OCI-LY7 (cell line): ENCODE data around the gene PTPRU. TPM values are rescaled to one million over a fixed set of nuclear protein-coding genes. Genes with fewer than 3 reads are reported as not detected.

Source experiments
- BruUV-seq: library from RNA; stranded (reverse); fragments of 400-500 nt; replicated peaks from 2 replicates; lab custom pipeline; 2021; lab: Mats Ljungman, UMichigan
- CTCF ChIA-PET: fragments of 300-600 bp; sonication (Branson Sonifier 250); formaldehyde crosslinking; loops from one replicate; lab custom pipeline; 2022; ENCODE audit warnings: antibody characterized with exemption; ENCODE audit not compliant: unreplicated experiment; lab: Charles Lee
- POLR2A ChIA-PET: fragments of 300-600 bp; sonication (Branson Sonifier 250); formaldehyde crosslinking; loops from one replicate; lab custom pipeline; 2022; ENCODE audit warnings: antibody characterized with exemption; lab: Charles Lee
- DNase-seq: peaks from one replicate; pipeline ENCODE4 v3.0.0-alpha.2; 2015; ENCODE audit warnings: low spot score
- H2AFZ ChIP-seq: fragments of 200-600 bp; sonication (generic), shearing (Covaris generic); 2 replicates; pipeline ENCODE4 v1.6.1; 2014; ENCODE audit warnings: mild to moderate bottlenecking, antibody characterized with exemption, low read length, moderate library complexity
- H3K27ac ChIP-seq: fragments of 200-600 bp; sonication (generic); 2 replicates; pipeline ENCODE4 v1.5.1; 2014; ENCODE audit warnings: mixed run types, low read depth, mild to moderate bottlenecking, moderate library complexity, low read length, inconsistent platforms; ENCODE audit not compliant: poor library complexity, severe bottlenecking
- H3K36me3 ChIP-seq: fragments of 200-600 bp; sonication (generic); 2 replicates; pipeline ENCODE4 v1.6.1; 2014; ENCODE audit warnings: mild to moderate bottlenecking, antibody characterized with exemption, low read length, moderate library complexity, mixed read lengths; ENCODE audit not compliant: insufficient read depth
- H3K4me1 ChIP-seq: fragments of 200-600 bp; sonication (generic); 2 replicates; pipeline ENCODE4 v1.5.1; 2014; ENCODE audit warnings: mild to moderate bottlenecking, low read length; ENCODE audit not compliant: insufficient read depth, poor library complexity, severe bottlenecking
- H3K4me2 ChIP-seq: fragments of 200-600 bp; sonication (generic); 2 replicates; pipeline ENCODE4 v1.6.1; 2014; ENCODE audit warnings: mild to moderate bottlenecking, low read length
- H3K4me3 ChIP-seq: fragments of 200-600 bp; sonication (generic); 2 replicates; pipeline ENCODE4 v1.5.1; 2014; ENCODE audit warnings: mild to moderate bottlenecking, low read depth, low read length; ENCODE audit not compliant: poor library complexity, severe bottlenecking
- H3K79me2 ChIP-seq: fragments of 200-600 bp; sonication (generic); 2 replicates; pipeline ENCODE4 v1.6.1; 2016; ENCODE audit warnings: low read depth, mild to moderate bottlenecking, low read length, moderate library complexity, mixed read lengths; ENCODE audit not compliant: insufficient read depth
- H3K9me2 ChIP-seq: fragments of 200-600 bp; sonication (generic); 2 replicates; pipeline ENCODE4 v1.6.1; 2016; ENCODE audit warnings: mild to moderate bottlenecking, low read length, mixed read lengths; ENCODE audit not compliant: insufficient read depth
- H3K9me3 ChIP-seq: fragments of 200-600 bp; sonication (generic); 2 replicates; pipeline ENCODE4 v1.6.1; 2014; ENCODE audit warnings: mild to moderate bottlenecking, mixed run types, low read length, mixed read lengths
- H4K20me1 ChIP-seq: fragments of 200-600 bp; sonication (generic); 2 replicates; pipeline ENCODE4 v1.6.1; 2014; ENCODE audit warnings: mild to moderate bottlenecking, antibody characterized with exemption, low read length, moderate library complexity, mixed read lengths; ENCODE audit not compliant: insufficient read depth
- EZH2phosphoT487 ChIP-seq: fragments of 200-600 bp; sonication (generic); IDR thresholded peaks from 2 replicates; pipeline ENCODE4 v1.6.1; 2018; ENCODE audit warnings: low read depth, borderline replicate concordance, mild to moderate bottlenecking, mixed run types, antibody characterized with exemption, low read length, moderate library complexity, mixed read lengths
- intact Hi-C: fragments of 100-400 bp; cut with micrococcal nuclease; formaldehyde crosslinking; loops from one replicate; pipeline ENCODE4 v1.10.0; 2022; ENCODE audit not compliant: unreplicated experiment
- total RNA-seq, 2 experiments: library from RNA; depleted of rRNA in 1 of 2; stranded (reverse); fragments of >200 nt in 1 of 2; shearing (Covaris generic) in 1 of 2; gene quantifications; 2 replicates each; pipeline ENCODE4 v1.2.3, GENCODE V29; 2014 to 2022
- TF ChIP-seq, protein P1 (sequence below): fragments of 200-600 bp; sonication (generic); conservative IDR thresholded peaks from 2 replicates; pipeline ENCODE4 v1.5.1; 2014; ENCODE audit warnings: mild to moderate bottlenecking, antibody characterized with exemption, low read length, moderate library complexity, mixed read lengths

PTPRU gene
- total RNA-seq, 2 experiments from 2014 or later, result 2.5 to 4.6 TPM

DNA sequence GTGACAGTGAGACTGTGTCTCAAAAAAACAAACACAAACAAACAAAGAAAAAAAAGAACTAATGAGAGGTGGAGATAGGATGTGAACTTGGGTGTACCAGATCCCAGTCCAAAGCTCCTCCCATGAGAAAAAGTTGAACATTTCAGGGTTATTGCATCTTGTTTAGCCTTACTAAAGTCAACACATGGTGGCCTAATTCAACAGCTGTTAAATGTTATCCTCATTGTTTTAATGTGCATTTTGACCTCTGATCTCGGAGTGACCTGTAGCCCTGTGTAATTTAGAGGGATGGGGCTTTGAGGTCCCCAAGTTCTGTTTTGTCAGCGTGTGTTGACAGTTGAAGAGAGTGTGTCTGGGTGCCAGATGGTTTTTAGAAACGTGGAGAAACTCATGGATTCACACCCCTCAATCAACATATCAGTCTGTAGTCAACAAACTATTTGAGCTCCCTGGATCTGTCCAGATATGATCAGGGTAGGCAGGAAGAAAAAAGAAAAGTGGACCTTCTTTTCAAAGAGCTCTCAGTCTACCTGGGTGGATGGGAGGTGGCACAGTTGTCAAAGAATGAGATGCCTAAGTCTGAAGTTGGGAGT lies 34.7 kb downstream of the PTPRU start:
- CTCF ChIA-PET, result no interaction called here
- no peak overlapping the region for H3K4me2 ChIP-seq

DNA sequence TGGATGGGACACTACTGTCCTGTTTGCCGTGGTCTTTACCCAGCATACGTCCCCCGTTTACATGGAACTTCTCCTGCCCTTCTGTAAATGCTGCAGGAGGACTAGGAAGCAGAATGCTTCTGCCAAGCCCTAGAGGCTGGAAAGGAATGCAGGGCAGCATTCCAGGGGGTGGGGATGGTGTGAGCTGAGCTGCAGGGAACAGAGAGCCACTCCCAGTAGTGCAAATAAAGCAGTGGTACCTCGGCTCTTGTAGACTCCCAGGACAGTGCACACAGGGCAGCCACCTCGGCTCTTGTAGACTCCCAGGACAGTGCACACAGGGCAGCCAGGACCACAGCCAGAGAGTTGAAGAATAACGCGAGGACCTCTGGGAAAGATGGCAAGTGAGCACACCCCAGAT lies 35.4 kb downstream of the PTPRU start:
- no peak overlapping the region for H3K4me3 ChIP-seq
- no peaks in the 10 kb centered on the region for H3K9me2 ChIP-seq
- H3K9me3 ChIP-seq, result no peaks in the 10 kb centered on the region
- no peak overlapping the region for H2AFZ ChIP-seq
- TF ChIP-seq EZH2phosphoT487, result no peak
- TF ChIP-seq, protein P1, sequence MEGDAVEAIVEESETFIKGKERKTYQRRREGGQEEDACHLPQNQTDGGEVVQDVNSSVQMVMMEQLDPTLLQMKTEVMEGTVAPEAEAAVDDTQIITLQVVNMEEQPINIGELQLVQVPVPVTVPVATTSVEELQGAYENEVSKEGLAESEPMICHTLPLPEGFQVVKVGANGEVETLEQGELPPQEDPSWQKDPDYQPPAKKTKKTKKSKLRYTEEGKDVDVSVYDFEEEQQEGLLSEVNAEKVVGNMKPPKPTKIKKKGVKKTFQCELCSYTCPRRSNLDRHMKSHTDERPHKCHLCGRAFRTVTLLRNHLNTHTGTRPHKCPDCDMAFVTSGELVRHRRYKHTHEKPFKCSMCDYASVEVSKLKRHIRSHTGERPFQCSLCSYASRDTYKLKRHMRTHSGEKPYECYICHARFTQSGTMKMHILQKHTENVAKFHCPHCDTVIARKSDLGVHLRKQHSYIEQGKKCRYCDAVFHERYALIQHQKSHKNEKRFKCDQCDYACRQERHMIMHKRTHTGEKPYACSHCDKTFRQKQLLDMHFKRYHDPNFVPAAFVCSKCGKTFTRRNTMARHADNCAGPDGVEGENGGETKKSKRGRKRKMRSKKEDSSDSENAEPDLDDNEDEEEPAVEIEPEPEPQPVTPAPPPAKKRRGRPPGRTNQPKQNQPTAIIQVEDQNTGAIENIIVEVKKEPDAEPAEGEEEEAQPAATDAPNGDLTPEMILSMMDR, result no peak
- no peaks in the 10 kb centered on the region for H3K36me3 ChIP-seq
- H4K20me1 ChIP-seq, result no peaks in the 10 kb centered on the region
- ChIA-PET POLR2A (interaction anchor here (0.5 kb wide), 1 partner anchor 28 kb away, joined by 3 read pairs; no protein-coding TSS in a partner anchor), CTCF (no interaction called here)
- H3K4me1 ChIP-seq, result no peaks in the 10 kb centered on the region
- H3K79me2 ChIP-seq, result no peaks in the 10 kb centered on the region
- no peak overlapping the region for H3K4me2 ChIP-seq
- no peak overlapping the region for H3K27ac ChIP-seq
- intact Hi-C loops, result no loop called here
- no peak for DNase-seq
- BruUV-seq, result no TSS peak

More for the DNA sequence above, 34.7 kb downstream of the PTPRU start:
- no peak overlapping the region for H2AFZ ChIP-seq
- POLR2A ChIA-PET, result interaction anchor here (0.5 kb wide), 1 partner anchor 27 kb away, joined by 3 read pairs; no protein-coding TSS in a partner anchor
- no peak overlapping the region for H3K4me3 ChIP-seq
- H3K27ac ChIP-seq, result no peak overlapping the region
- H3K9me3 ChIP-seq, result no peaks in the 10 kb centered on the region
- H3K9me2 ChIP-seq, result no peaks in the 10 kb centered on the region
- intact Hi-C loops, result no loop called here
- H3K4me1 ChIP-seq, result no peaks in the 10 kb centered on the region
- DNase-seq, result no peak
- H3K79me2 ChIP-seq, result no peaks in the 10 kb centered on the region
- no peaks in the 10 kb centered on the region for H3K36me3 ChIP-seq
- no peak for TF ChIP-seq EZH2phosphoT487
- TF ChIP-seq, protein P1, result no peak
- no TSS peak for BruUV-seq
- H4K20me1 ChIP-seq, result no peaks in the 10 kb centered on the region

DNA sequence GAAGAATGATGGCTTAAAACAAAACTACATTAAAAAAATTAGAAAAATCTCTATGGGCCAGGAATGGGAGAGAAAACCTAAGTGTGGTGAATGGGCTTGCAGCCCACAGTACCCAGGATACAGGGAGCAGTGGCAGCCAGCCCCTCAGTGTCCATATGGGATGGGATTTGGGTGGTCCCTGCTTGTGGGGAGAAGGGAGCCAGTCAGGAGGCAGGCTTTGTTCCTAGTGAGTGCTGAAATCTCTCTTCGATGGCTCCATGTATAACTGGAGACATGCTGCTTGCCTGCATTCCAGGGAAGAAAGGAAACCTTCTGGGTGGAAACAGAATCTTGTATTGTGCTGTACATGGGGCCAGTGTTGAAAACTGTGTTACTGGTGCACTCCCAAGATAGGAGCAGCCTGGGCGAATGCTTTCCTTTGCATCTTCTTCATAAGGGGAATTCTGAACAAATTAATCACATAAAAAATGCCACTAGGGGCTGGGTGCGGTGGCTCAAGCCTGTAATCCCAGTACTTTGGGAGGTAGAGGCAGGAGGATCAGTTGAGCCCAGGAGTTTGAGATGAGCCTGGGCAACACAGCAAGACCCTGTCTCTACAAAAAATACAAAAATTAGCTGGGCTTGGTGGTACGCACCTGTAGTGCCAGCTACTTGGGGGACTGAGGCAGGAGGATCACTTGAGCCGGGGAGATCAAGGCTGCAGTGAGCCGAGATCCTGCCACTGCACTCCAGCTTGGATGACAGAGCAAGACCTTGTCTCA lies 36.0 kb downstream of the PTPRU start:
- no peak overlapping the region for H2AFZ ChIP-seq
- H3K4me2 ChIP-seq, result no peak overlapping the region
- no peaks in the 10 kb centered on the region for H3K9me3 ChIP-seq
- no peak overlapping the region for H3K4me3 ChIP-seq
- no peaks in the 10 kb centered on the region for H3K9me2 ChIP-seq
- ChIA-PET CTCF (no interaction called here), POLR2A (interaction anchor here (0.7 kb wide), 2 partner anchors 40 to 44 kb away, joined by 3 to 4 read pairs; no protein-coding TSS in a partner anchor)
- BruUV-seq, result no TSS peak
- TF ChIP-seq, protein P1, result no peak
- TF ChIP-seq EZH2phosphoT487, result no peak
- no peaks in the 10 kb centered on the region for H3K79me2 ChIP-seq
- H3K36me3 ChIP-seq, result no peaks in the 10 kb centered on the region
- intact Hi-C loops, result no loop called here
- no peaks in the 10 kb centered on the region for H3K4me1 ChIP-seq
- no peaks in the 10 kb centered on the region for H4K20me1 ChIP-seq
- no peak overlapping the region for H3K27ac ChIP-seq
- DNase-seq, result no peak
